HepG2 (cell line): ENCODE data around the gene HAUS1. TPM values are rescaled to one million over a fixed set of nuclear protein-coding genes. Genes with fewer than 3 reads are reported as not detected.

ENCODE experiments used
- ATAC-seq: fragments of 200-7000 bp; cut with Tn5 transposase; 3 replicates; pipeline ENCODE4 v1.9.1; 2020; ENCODE audit warnings: mild to moderate bottlenecking, moderate library complexity
- BruUV-seq: library from RNA; stranded (reverse); fragments of 400-500 nt; replicated peaks from 2 replicates; lab custom pipeline; 2021; lab: Mats Ljungman, UMichigan
- CTCF ChIA-PET: fragments of 300-600 bp; formaldehyde crosslinking; extraction: SDS; loops from one replicate; lab custom pipeline; 2021; ENCODE audit warnings: low total read pairs, inconsistent platforms, low intra/inter-chr PET ratio; lab: Yijun Ruan, JAX
- POLR2A ChIA-PET: fragments of 350-600 bp; sonication (Branson Sonifier 250); formaldehyde crosslinking; loops from one replicate; lab custom pipeline; 2020; ENCODE audit warnings: antibody characterized with exemption, inconsistent platforms; lab: Yijun Ruan, JAX
- DNase-seq: peaks from one replicate; pipeline ENCODE4 v3.0.0-alpha.2; 2015; ENCODE audit warnings: low spot score
- FAIRE-seq: peaks from 3 replicates; lab custom pipeline; 2011; peaks lifted over from hg19 to GRCh38; lab: Jason Lieb, UNC
- H2AFZ ChIP-seq: one replicate; pipeline ENCODE4 v1.6.1; 2011; ENCODE audit warnings: low read length, inconsistent platforms
- H3K27ac ChIP-seq: fragments of 300-600 bp; 3 replicates; pipeline ENCODE4 v1.8.0; 2011; ENCODE audit warnings: mixed run types, mild to moderate bottlenecking, mixed read lengths, low read length, inconsistent platforms; ENCODE audit not compliant: insufficient read depth; ENCODE audit errors: extremely low read length
- H3K27me3 ChIP-seq, 2 experiments: fragments of 200-600 bp in 1 of 2; 2 replicates in 1 of 2; 3 replicates in 1 of 2; pipeline versions ENCODE4 v1.6.0 to v1.8.0; 2011; ENCODE audit warnings: low read length in 2 of 2, mild to moderate bottlenecking in 2 of 2, moderate library complexity in 2 of 2, inconsistent platforms in 1 of 2; ENCODE audit not compliant: insufficient read depth in 2 of 2, control insufficient read depth in 1 of 2
- H3K36me3 ChIP-seq, 2 experiments: fragments of 200-600 bp in 1 of 2; replicated peaks in 1 of 2; 2 replicates in 1 of 2; 3 replicates in 1 of 2; pipeline versions ENCODE4 v1.5.1 to v1.8.0; 2011; ENCODE audit warnings: low read length in 2 of 2, inconsistent platforms in 1 of 2; ENCODE audit not compliant: insufficient read depth in 2 of 2, control insufficient read depth in 1 of 2
- H3K4me1 ChIP-seq: 2 replicates; pipeline ENCODE4 v1.5.1; 2012; ENCODE audit warnings: low read length, inconsistent platforms; ENCODE audit not compliant: insufficient read depth
- H3K4me2 ChIP-seq: 2 replicates; pipeline ENCODE4 v1.6.0; 2011; ENCODE audit warnings: low read depth, low read length, inconsistent platforms
- H3K4me3 ChIP-seq, 3 experiments: fragments of 200-600 bp in 1 of 3; sonication (generic), shearing (Covaris generic) in 1 of 3; replicated peaks in 1 of 3; 2 replicates each; pipeline ENCODE4 v1.5.1; 2011 to 2016; ENCODE audit warnings: low read length in 3 of 3, inconsistent platforms in 2 of 3, low read depth in 2 of 3, mild to moderate bottlenecking in 2 of 3, control low read depth in 1 of 3, mixed read lengths in 1 of 3; ENCODE audit not compliant: insufficient read depth in 1 of 3
- H3K79me2 ChIP-seq: one replicate; pipeline ENCODE4 v1.6.1; 2011; ENCODE audit warnings: low read length, inconsistent platforms; ENCODE audit not compliant: insufficient read depth
- H3K9ac ChIP-seq: 2 replicates; pipeline ENCODE4 v1.6.0; 2011; ENCODE audit warnings: mild to moderate bottlenecking, low read depth, low read length, inconsistent platforms; ENCODE audit not compliant: insufficient read depth
- H3K9me3 ChIP-seq: 2 replicates; pipeline ENCODE4 v1.5.1; 2012; ENCODE audit warnings: mild to moderate bottlenecking, low read length
- H4K20me1 ChIP-seq: 2 replicates; pipeline ENCODE4 v1.6.0; 2011; ENCODE audit warnings: inconsistent platforms, mild to moderate bottlenecking, low read length, moderate library complexity; ENCODE audit not compliant: insufficient read depth
- NPAS2 ChIP-seq: sonication (generic); formaldehyde crosslinking; IDR thresholded peaks from 2 replicates; pipeline ENCODE4 v1.8.0; 2022; ENCODE audit warnings: mild to moderate bottlenecking, missing genetic modification reagents, borderline replicate concordance
- NR2C2 ChIP-seq: sonication (generic); formaldehyde crosslinking; IDR thresholded peaks from 2 replicates; pipeline ENCODE4 v1.4.0; 2020; ENCODE audit warnings: missing genetic modification reagents, mild to moderate bottlenecking, moderate library complexity, borderline replicate concordance
- SATB2 ChIP-seq: sonication (generic); formaldehyde crosslinking; IDR thresholded peaks from 2 replicates; pipeline ENCODE4 v1.5.0; 2020; ENCODE audit warnings: missing genetic modification reagents
- SIN3B ChIP-seq: fragments of 150-350 bp; IDR thresholded peaks from 2 replicates; pipeline ENCODE4 v1.6.1; 2014; ENCODE audit warnings: low read length
- SP2 ChIP-seq: sonication (generic); formaldehyde crosslinking; IDR thresholded peaks from 2 replicates; pipeline ENCODE4 v1.5.1; 2020; ENCODE audit warnings: mild to moderate bottlenecking, missing genetic modification reagents
- ZFP36 ChIP-seq: fragments of 150-350 bp; IDR thresholded peaks from 2 replicates; pipeline ENCODE4 v1.6.1; 2018; ENCODE audit warnings: borderline replicate concordance, low read length, low read depth; ENCODE audit not compliant: partially characterized antibody
- ZNF768 ChIP-seq: sonication (generic); formaldehyde crosslinking; IDR thresholded peaks from 2 replicates; pipeline ENCODE4 v1.4.0; 2020; ENCODE audit warnings: missing genetic modification reagents
- ZSCAN20 ChIP-seq: sonication (generic); formaldehyde crosslinking; IDR thresholded peaks from 2 replicates; pipeline ENCODE4 v1.4.0; 2020; ENCODE audit warnings: missing genetic modification reagents, mild to moderate bottlenecking, borderline replicate concordance
- WGBS: methylation state at CpG from one replicate; pipeline ENCODE4 v1.1.6; 2017; ENCODE audit warnings: low lambda C conversion rate; 5-methylcytosine and 5-hydroxymethylcytosine counted together
- in situ Hi-C: cut with HindIII; loops from 2 replicates; pipeline ENCODE4 v1.10.0; 2017; ENCODE audit warnings: low pct_unique_long_range_greater_than_20kb; ENCODE audit not compliant: extremely low pct_ligation_motif_present
- intact Hi-C: fragments of 100-400 bp; cut with micrococcal nuclease; formaldehyde crosslinking; loops from one replicate; pipeline ENCODE4 v1.10.0; 2022; ENCODE audit not compliant: unreplicated experiment
- polyA plus RNA-seq, 8 experiments: library from polyadenylated mRNA; depleted of rRNA in 3 of 8; stranded (reverse) in 7 of 8; unstranded in 1 of 8; fragments of >200 nt; fragmentation: Illumina TruSeq in 4 of 8; extraction: Trizol in 4 of 8; gene quantifications; 2 replicates each; pipeline versions ENCODE4 v1.2.1 to v1.2.3, GENCODE V29; 2011 to 2016; ENCODE audit warnings: low read depth in 4 of 8, missing spikeins in 1 of 8, mixed read lengths in 1 of 8; ENCODE audit not compliant: insufficient read depth in 1 of 8
- total RNA-seq, 5 experiments: library from RNA; depleted of rRNA; stranded (reverse); fragments of >200 nt; fragmentation: Illumina TruSeq; extraction: Trizol; gene quantifications; 2 replicates each; pipeline ENCODE4 v1.2.3, GENCODE V29; 2016; ENCODE audit warnings: low read depth in 1 of 5
- TF ChIP-seq, protein P1 (sequence below): fragments of 450-650 bp; IDR thresholded peaks from 2 replicates; pipeline ENCODE4 v1.6.1; 2016
- TF ChIP-seq, protein P2 (sequence below): sonication (generic); formaldehyde crosslinking; IDR thresholded peaks from 2 replicates; pipeline ENCODE4 v1.8.0; 2022; ENCODE audit warnings: mild to moderate bottlenecking, missing genetic modification reagents, moderate library complexity

HAUS1 gene
- total and polyA plus RNA-seq, 2 of the 13 experiments (the other 11 are each of a cell fraction or from before 2014, with no cell fraction given) = 20.6 to 59.2 TPM

DNA sequence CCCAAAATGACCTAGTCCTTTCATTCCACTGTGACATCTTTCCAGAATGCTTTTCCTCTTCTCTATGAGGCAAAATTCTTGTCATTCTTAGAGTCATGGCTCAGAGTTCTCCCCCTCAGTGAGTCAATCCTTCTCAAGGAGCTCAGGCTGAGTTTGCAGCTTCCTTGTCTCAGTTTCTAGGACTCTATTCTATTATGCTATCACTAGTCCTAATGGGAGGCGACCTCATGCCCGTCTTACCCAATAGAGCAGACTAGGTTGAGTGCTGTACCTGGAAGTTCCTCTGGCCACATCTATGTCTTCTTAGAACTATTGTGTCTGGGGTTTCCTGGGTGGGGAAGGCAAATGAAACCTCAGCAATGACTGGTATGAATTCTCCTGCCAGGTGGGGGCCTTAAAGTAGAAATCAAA, 51.5 kb downstream of the HAUS1 start:
- CTCF ChIA-PET = no interaction called here
- BruUV-seq = no TSS peak
- H4K20me1 ChIP-seq = no peaks in the 10 kb centered on the region
- no peaks in the 10 kb centered on the region for H3K79me2 ChIP-seq
- H2AFZ ChIP-seq = no peak overlapping the region
- no peak overlapping the region for H3K4me3 ChIP-seq
- no peak overlapping the region for H3K4me2 ChIP-seq
- POLR2A ChIA-PET = no interaction called here
- intact Hi-C loops = no loop called here
- peaks cover 14% of the 10 kb centered on the region for H3K4me1 ChIP-seq
- no peak for DNase-seq
- ATAC-seq = no peak
- no peak overlapping the region for H3K9ac ChIP-seq
- no peaks in the 10 kb centered on the region for H3K36me3 ChIP-seq
- H3K27me3 ChIP-seq = peaks cover 0 to 1% of the 10 kb centered on the region in 2 experiments; a peak in 2 of 5 replicates
- FAIRE-seq = no peak
- H3K27ac ChIP-seq = no peak overlapping the region
- no peak for TF ChIP-seq ZFP36
- no peak for TF ChIP-seq ZNF768 (CRISPR knock-in tag)
- no peak for TF ChIP-seq SIN3B
- TF ChIP-seq SP2 (CRISPR knock-in tag) = no peak
- no peak for TF ChIP-seq NPAS2 (CRISPR knock-in tag)
- TF ChIP-seq, protein P1, sequence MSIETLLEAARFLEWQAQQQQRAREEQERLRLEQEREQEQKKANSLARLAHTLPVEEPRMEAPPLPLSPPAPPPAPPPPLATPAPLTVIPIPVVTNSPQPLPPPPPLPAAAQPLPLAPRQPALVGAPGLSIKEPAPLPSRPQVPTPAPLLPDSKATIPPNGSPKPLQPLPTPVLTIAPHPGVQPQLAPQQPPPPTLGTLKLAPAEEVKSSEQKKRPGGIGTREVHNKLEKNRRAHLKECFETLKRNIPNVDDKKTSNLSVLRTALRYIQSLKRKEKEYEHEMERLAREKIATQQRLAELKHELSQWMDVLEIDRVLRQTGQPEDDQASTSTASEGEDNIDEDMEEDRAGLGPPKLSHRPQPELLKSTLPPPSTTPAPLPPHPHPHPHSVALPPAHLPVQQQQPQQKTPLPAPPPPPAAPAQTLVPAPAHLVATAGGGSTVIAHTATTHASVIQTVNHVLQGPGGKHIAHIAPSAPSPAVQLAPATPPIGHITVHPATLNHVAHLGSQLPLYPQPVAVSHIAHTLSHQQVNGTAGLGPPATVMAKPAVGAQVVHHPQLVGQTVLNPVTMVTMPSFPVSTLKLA = no peak
- TF ChIP-seq, protein P2, sequence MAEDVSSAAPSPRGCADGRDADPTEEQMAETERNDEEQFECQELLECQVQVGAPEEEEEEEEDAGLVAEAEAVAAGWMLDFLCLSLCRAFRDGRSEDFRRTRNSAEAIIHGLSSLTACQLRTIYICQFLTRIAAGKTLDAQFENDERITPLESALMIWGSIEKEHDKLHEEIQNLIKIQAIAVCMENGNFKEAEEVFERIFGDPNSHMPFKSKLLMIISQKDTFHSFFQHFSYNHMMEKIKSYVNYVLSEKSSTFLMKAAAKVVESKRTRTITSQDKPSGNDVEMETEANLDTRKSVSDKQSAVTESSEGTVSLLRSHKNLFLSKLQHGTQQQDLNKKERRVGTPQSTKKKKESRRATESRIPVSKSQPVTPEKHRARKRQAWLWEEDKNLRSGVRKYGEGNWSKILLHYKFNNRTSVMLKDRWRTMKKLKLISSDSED = no peak
- no peak for TF ChIP-seq ZSCAN20 (CRISPR knock-in tag)
- no peak for TF ChIP-seq NR2C2 (CRISPR knock-in tag)
- no peak for TF ChIP-seq SATB2 (CRISPR knock-in tag)
- TF ChIP-seq, all 625 proteins: peak for 0
- WGBS = 4% methylated on average over 2 of the region's 2 CpGs
- in situ Hi-C loops = no loop called here
- H3K9me3 ChIP-seq = no peaks in the 10 kb centered on the region
